GM12892 (cell line): ENCODE measurements around the gene COL20A1.

Experiments used
- DNase-seq: peaks from one replicate; pipeline ENCODE4 v3.0.0; 2011; ENCODE audit not compliant: insufficient read length
- FAIRE-seq: peaks from 2 replicates; lab custom pipeline; 2011; peaks lifted over from hg19 to GRCh38; lab: Jason Lieb, UNC
- POLR2A ChIP-seq: IDR thresholded peaks from 2 replicates; pipeline ENCODE4 v1.6.1; 2011; ENCODE audit warnings: low read depth, low read length, control low read depth
- POLR2AphosphoS5 ChIP-seq: IDR thresholded peaks from 2 replicates; pipeline ENCODE4 v1.6.1; 2011; ENCODE audit warnings: low read depth, low read length, control low read depth
- TAF1 ChIP-seq: IDR thresholded peaks from 2 replicates; pipeline ENCODE4 v1.6.1; 2011; ENCODE audit warnings: low read depth, mild to moderate bottlenecking, control low read depth, low read length, borderline replicate concordance

COL20A1 gene

GRCh38 chr20:63364801-63365585 lies 72.0 kb downstream of the COL20A1 start:
- FAIRE-seq (no peak), DNase-seq (no peak)
- TF ChIP-seq POLR2A (no peak), TAF1 (no peak), POLR2AphosphoS5 (no peak)

DNA sequence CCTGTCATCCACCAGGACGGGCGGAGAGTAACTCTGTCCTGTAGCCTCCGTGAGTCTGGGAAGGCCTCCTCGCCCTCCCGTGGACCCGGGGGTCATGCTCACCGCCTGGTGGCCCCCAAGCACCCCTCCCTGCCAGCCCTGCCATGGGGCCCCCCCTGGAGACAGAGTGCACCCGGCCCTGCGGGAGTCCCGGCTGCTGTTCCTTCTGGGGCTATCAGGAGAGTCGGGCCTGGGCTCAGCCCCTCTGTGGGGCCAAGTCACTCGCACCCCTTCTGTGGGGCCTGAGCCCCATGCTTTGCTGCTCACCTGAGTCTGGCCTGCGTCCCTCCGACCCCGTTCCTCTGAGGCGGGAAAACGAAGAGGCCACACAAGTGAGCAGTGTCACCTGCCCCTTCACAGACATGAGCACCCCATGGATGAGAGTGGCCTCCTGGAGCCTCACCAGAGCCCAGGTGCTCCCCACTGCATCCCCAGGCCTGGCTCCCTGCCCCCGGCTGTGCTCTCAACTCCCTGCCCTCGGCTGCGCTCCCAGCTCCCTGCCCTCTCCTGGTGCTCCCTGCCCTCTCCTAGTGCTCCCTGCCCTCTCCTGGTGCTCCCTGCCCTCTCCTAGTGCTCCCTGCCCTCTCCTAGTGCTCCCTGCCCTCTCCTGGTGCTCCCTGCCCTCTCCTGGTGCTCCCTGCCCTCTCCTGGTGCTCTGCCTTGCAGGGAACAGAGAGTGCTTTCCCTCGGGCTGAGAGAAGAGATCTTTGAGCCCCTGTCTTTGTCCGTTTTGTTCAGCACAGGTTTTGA lies 72.8 kb downstream of the COL20A1 start:
- FAIRE-seq (no peak), DNase-seq (no peak)
- TF ChIP-seq POLR2A (no peak), TAF1 (no peak), POLR2AphosphoS5 (no peak)

DNA sequence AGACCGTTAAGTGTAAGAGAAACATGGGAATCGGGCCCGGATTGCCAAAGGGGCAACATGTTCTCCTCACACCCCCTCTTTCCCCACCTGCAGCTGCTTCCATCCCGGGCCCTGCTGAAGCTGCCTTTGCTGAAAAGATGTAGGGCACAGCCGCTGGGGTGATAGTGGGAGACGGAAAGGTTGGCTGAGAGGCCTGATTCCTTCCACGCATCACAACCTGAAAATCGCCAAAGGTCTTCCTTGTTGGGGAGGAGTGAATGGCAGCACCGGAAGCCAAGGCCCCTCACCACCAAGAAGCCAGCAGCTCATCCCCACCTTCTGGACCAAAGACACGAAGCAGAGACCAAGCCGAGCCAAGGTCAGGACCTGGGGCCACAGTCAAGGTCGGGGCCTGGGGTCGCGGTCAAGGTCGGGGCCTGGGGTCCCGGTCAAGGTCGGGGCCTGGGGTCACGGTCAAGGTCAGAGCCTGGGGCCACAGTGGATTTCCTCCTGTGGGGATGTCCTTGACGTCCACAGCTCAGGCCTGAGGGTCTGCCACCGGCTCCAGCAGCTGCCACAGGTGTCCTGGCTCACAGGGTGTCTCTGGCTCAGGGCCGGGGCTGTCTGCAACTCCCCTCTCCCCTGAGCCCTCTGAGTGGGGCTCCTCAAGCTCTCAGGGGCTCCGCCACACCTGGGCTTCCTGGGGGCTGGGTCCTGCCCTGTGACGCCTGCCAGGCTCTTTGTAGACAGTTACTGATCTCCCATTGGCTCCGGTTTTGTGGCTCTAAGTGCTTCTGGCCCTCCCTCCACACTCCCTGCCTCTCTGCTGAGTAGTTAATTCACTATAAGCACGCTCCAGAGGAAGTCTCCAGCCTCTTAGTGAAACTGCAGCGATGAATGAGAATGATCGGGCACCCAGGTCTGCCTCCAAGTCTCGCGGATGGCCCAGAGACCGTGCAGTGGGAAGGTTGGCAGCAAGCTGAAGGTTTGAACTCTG lies 73.7 kb downstream of the COL20A1 start:
- FAIRE-seq (no peak), DNase-seq (no peak)
- no peak for TF ChIP-seq TAF1
- no peak for TF ChIP-seq POLR2AphosphoS5
- TF ChIP-seq POLR2A: no peak

DNA sequence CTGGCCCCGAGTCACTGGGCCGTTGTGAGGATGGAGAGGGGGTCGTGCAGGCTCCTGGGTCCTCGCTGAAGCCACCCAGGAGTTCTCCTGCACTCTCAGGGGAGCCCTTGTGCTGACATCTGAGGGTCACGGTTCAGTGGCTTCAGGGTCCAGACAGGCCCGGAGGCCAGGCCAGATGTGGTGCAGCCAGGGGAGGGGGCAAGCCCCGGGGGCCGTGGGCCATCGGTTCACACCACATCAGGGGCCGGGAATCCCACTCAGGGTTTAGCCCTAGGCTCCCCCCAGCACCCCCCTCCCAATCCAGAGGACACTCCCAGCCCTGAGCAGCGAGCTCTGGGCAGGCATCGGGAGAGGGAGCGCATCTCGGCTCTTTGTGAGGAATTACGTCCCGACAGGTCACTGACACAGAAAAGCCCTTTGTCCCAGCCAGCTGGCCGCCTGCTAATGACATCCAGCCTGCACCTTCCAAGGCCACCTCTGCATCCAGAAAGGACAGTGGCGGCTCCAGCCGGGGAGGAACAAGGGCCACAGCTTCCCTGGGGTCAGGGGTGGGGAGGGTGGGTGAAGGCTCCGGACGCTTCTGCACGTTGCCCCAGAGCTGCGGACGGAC lies 74.6 kb downstream of the COL20A1 start:
- DNase-seq (no peak), FAIRE-seq (no peak)
- TF ChIP-seq POLR2AphosphoS5 (no peak), POLR2A (no peak), TAF1 (no peak)

- TF ChIP-seq TAF1 (no peak), POLR2AphosphoS5 (no peak), POLR2A (no peak)
- no peak for FAIRE-seq
- no peak for DNase-seq
Observed at GRCh38 chr20:63368151-63368550, 75.2 kb downstream of the COL20A1 start.

DNA sequence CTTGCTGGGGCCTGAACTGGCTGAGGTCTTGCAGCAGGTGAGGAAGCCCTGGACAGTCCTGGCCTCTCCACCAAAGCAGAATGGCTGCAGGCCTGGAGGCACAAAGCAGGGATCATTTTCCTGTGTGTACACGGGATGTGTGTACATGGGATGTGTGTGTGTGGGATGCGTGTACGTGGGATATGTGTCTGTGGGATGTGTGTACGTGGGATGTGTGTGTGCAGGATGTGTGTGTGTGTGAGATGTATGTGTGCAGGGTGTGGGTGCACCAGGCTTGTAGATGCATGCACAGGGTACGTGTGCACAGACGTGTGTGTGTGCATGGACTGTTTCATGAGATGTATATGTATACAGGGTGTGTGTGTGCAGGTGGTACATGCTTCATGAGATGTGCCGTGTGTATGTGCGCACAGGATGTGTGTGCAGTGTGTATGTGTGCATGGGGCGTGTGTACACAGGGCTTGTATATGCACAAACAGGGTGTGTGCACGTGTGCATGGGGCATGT lies 76.1 kb downstream of the COL20A1 start:
- no peak for DNase-seq
- no peak for TF ChIP-seq POLR2A
- TF ChIP-seq POLR2AphosphoS5: no peak
- TF ChIP-seq TAF1: no peak
- FAIRE-seq: no peak

DNA sequence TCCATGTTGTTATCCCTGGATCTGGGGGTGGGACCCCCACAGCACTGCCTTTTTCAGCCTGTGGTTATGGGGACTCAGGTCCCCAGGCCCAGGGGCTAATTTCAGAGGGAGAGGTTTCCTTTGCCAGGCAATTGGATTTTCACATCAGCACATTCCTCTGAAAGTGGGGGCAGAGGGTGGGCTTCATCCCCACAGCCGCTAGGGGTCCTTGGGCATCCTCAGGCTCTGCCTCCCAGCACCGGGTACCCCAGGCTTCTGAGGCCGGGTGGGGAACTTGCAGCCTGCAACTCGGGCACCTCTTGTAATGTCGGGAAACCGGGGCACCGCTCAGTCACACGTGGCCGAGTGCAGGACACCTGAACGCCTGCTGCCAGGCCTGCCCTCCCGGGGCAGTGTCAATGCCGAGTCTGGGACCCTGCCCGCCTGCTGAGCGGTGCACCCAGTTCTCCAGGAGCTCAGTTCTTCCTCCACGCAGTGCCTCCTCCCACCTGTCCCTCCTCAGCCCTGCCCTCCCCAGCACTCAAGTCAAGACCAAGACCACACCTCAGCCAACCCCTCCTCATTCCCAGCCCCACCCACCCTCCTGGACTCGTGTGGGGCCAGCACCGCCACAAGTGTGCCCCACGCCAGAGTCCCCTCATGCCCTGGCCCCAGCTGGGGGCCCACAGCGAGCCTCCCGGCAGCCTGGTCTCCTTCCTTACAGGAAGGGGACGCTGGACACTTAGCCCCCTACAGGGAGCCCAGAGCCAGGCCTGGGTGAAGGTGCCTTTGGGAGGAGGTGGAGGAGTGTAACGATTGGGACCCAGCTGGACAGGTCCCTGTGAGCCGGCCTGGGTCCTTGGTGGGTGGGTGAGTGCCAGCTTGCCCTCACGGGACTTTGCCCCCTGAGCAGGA lies 77.0 kb downstream of the COL20A1 start:
- FAIRE-seq (no peak), DNase-seq (no peak)
- TF ChIP-seq TAF1 (no peak), POLR2AphosphoS5 (no peak), POLR2A (no peak)

DNA sequence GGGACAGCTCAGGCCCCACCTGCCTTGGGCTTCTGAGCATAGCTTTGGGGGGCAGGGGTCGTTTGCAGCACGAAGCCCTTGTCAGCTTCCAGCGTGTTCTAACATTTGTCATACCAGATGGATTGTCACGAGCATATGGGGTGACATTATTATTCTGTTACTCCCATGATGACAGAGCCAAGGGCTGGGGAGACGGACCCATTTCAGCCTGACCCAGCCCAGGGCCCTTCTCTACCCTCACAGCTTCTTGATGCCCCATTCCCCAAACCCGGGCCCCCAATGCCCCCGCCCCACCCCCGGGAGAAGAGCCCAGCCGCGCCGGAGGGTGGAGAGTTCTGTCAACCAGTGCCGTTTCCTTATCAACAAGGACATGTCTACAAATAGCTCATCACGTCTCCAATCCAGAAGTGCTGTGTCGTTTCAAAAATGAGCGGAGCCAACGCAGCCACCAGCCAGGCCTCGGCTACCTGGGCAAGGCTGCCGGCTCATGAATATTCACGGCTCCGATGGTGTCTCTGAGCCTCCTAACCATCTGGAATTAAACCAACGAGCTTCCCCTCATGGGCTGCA lies 77.7 kb downstream of the COL20A1 start:
- FAIRE-seq (no peak), DNase-seq (no peak)
- TF ChIP-seq POLR2A: no peak
- TF ChIP-seq POLR2AphosphoS5: no peak
- TF ChIP-seq TAF1: no peak

- FAIRE-seq: no peak
- DNase-seq: no peak
- TF ChIP-seq POLR2AphosphoS5 (no peak), TAF1 (no peak), POLR2A (no peak)
Observed at GRCh38 chr20:63371291-63371865, 78.4 kb downstream of the COL20A1 start.
